ENCODE data around the gene PINLYP. TPM values are rescaled to one million over a fixed set of nuclear protein-coding genes. Genes with fewer than 3 reads are reported as not detected.
A peak's percentile ranks its signal among the peaks of the same experiment; 100 is the strongest.

PINLYP gene
- total RNA-seq = 0.88 TPM

DNA sequence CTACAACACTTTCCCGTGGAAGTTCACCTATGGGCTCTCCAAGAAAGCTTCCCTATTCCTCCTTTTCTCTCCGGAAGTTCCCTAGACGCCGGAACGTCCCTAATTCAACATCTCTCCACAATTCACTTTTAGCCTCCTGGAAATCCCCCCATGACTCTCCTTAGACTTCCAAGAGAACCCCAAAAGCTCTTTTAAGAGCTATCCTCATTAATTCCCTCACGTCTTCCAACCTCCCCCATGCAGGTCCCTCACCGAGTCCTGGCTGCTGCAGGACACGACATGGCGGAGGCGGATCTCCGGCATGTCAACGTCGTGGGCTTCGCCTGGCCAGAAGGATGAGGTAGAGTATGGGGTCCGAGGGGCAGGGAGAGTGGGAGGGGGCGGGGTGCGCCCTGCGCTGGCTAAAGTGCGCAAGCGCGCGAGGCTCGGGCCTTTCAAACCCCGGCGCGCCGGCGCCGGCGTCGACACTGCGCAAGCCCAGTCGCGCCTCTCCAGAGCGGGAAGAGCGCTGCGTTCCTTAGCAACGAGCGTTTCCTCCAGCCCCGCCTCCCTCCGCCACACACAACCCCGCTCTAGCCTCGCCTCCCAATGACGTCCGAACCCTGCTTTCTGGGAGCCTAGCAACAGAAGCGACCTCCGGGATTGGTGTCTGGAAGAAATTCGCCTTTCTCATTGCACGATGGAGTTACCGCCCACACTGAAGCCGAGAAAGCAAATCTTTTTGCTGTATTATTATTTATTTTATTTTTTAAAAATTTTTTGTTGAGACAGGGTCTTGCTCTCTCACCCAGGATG lies at the start of gene PINLYP, which contains the start of gene XRCC1:
Gene PINLYP, plus strand, starts transcription at position 646 of the 795 bp plus-strand sequence. CDS start 1,391 bp downstream, outside the sequence.
Gene XRCC1, minus strand, starts transcription at position 372 of the 795 bp plus-strand sequence. Its CDS starts 69 bp downstream, at position 303.
- peak; percentile 99 for ATAC-seq
- peak; percentile 97 for DNase-seq (ENCODE audit: low spot score)

DNA sequence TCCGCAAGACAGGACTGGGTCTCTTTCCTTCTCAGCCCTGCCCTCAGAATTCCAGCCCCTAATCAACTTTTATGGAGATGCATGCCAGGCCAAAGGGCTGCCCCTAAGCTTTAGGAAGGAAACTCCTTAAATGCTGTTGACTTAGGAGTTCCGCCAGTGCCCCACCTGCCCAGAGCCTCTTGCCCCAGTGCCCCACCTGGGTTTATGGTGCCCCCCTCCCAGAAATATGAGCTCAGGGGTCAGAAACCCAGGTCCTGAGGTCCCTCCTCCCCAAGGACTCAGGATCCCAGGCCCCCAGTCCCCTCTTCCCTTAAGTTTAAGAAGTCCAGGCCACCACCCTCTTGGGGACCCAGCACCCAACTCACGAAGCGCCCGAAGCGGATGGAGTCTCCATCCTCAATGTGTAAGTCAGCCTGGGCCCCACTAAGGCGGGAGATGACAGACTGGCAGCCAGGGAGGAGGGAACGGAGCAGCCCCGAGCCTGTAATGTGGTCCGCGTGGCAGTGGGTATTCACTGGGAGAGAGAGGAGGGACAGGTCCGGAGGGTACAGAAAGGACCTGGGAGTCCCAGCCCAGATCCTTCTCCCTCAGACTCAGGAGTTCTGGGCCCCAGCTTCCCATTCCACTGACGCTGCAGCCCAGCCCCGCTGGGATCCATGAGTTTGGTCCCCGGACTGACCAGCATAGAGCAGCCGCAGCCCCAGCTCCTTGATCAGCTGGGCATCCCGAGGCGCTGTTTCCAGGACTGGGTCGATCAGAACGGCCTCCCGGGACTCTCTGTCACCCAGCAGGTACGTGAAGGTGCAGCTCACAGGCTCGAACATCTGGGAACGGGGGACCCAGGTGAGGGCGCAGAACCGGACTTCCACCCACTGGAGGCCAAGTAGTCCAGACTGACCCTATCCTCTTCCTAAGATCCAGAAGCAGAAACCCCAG lies 49.5 kb upstream of the PINLYP start:
- ATAC-seq = peak; percentile 43
- DNase-seq (ENCODE audit: low spot score) = peak; percentile 58

- ATAC-seq = peak; percentile 91
Measured at GRCh38 chr19:43526884-43527859, 48.4 kb upstream of the PINLYP start, which contains the start of gene ETHE1. Gene ETHE1 (minus strand): TSS chr19:43527201. CDS start chr19:43527177, 24 bp downstream.

DNA sequence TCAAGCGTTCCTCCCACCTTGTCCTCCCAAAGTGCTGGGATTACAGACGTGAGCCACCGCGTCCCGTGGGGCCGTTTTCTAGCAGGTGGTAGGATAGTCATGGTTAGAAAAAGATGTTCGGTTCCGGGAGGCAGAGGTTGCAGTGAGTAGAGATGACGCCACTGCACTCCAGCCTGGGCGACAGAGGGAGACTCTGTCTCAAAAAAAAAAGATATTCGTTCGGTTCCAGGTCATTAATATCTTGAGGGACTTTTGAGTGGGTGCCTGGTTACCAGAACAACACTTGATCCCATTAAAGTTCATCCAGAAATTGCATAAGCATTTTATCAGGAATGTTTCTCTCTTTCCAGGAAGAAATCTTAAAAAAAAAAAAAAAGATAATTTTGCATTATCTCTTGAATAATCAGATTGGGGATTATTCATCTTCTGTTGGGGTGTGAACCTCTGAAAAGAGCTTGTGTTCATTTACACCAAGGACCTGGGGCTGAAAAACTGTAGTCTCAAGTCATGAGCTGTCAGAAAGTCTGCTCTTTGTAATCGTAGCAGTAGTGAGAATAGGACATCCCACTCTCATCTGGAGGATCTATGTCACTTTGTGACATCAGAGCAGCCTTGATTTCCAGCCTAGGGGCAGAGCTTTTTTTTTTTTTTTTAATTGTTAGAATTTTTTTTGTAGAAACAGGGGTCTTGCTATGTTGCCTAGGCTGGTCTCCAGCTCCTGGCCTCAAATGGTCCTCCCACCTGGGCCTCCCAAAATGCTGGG lies 47.6 kb upstream of the PINLYP start:
- ATAC-seq = no peak

More at GRCh38 chr19:43526884-43527859, 48.4 kb upstream of the PINLYP start, which contains the start of gene ETHE1:
- peak; percentile 92 for DNase-seq (ENCODE audit: low spot score)

GRCh38 chr19:43532571-43532961 lies 43.0 kb upstream of the PINLYP start:
- ATAC-seq (peak; percentile 24), DNase-seq (ENCODE audit: low spot score) (peak; percentile 77)

More for the DNA sequence above, 47.6 kb upstream of the PINLYP start:
- DNase-seq (ENCODE audit: low spot score) = no peak

DNA sequence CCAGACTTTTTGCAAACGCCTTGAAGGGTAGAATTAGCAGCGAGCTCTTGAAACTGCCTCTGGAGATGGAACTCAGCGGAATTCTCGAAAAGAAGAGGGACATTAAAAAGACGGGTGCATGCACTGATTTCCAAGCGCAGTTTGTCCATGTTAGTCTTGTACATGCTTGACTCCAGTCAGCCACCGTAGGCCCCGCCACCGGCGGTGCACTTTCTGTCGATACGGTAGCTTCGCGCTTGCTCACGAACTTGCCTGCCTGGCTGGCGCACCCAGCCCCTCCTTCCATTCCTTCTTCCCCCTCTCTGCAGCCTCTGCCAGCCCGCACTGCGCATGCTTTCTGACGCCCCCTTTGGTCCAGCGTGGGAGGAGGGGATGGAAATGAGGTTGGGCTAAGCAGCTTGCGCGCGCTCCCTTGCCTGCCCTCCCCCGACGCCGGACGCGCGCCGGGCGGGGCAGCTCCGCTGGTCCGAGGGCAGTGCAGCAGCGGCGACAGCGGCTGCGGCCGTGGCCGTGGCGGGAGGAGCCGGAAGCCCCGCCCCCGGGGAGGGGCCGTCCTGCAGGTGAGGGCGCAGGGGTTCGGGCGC lies 42.5 kb upstream of the PINLYP start, which contains the start of gene ZNF575:
Gene ZNF575, plus strand, starts transcription at position 227 of the 584 bp plus-strand sequence. CDS start 1,235 bp downstream, outside the sequence.
- ATAC-seq (peak; percentile 83), DNase-seq (ENCODE audit: low spot score) (peak; percentile 93)

DNA sequence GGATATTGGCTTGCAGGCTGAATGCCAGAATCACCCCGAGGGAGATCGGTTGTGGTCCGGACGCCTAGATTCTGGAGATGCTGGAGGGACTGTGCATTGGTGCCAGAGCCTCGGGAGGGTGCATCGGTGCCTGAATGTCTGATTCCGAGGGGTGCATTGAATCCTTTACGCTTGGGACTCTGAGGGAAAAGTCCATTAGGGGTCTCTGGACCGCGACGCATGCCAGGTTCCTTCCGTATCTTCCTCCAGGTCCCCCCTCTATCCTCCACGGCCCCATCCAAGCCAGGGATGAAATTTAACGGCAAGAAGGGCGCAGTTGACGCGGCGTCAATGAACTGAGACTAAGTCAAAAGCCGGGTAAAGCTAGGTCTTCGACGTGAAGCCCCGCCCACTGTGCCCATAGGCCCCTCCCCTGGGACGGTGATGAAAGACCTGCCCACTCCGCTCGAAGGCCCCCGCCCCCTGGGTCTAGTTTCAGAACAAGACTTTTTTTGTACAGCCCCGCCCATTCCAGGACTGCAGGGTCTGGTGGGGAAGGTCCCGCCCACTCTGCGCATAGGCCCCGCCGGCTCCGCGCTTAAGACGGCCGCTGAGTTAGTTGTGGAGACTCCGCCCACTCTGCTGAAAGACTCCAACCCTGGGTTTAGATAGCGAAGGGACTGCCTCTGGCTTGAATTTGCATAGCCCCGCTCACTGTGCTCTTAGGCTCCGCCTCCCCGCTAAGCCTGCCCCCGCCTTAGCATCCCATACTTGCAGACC lies 41.9 kb upstream of the PINLYP start:
- ATAC-seq = peak; percentile 81

DNA sequence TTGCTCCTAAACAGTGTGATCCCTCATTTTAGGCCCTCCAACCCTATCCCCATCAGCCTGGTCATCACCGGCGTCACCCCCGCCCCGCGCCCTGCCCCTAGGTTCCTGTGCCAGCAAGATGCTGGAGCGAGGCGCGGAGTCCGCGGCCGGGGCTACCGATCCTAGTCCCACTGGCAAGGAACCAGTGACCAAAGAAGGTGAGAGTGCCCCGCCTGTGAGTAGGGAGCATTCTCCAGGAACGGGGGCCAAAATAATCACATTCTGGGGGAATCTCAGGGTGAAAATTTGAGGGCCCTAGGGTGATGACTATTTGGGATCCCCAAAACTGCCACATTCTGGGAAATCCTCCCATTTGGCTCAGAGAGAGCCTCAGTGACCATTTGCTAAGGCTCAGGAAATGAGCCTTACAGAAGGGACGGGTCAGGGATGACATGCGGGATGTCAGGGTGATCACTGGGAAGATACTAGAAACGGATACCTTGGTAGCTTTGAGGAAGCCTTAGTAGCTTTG lies 41.2 kb upstream of the PINLYP start:
- DNase-seq (ENCODE audit: low spot score) (no peak), ATAC-seq (no peak)

More for the DNA sequence above, 41.9 kb upstream of the PINLYP start:
- peak; percentile 98 for DNase-seq (ENCODE audit: low spot score)

GRCh38 chr19:43534816-43535761 lies 40.5 kb upstream of the PINLYP start:
- DNase-seq (ENCODE audit: low spot score) (peak; percentile 61), ATAC-seq (no peak)

- ATAC-seq (no peak), DNase-seq (ENCODE audit: low spot score) (no peak)
Measured at GRCh38 chr19:43538922-43539321, 36.7 kb upstream of the PINLYP start.

DNA sequence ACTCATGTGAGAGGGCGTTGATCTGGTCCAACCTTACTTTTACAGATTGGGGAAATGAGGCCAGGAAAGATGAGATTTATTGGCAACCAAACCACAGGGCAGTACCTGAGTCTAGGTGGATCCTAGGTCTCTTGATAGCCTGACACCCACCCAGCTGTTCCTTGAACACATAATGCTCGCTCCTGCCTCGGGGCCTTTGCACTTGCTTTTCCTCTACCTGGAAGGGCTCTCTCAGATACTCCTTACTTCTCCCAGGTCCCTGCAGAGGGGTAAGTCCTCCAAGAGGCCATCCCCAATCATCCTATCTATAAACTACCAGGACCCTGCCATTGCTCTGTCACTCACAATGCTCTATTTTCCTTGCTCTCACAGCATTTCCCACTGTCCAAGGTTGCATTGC lies 35.2 kb upstream of the PINLYP start:
- no peak for DNase-seq (ENCODE audit: low spot score)
- ATAC-seq = no peak

- no peak for DNase-seq (ENCODE audit: low spot score)
- peak; percentile 83 for ATAC-seq
Measured at GRCh38 chr19:43541920-43542650, 33.5 kb upstream of the PINLYP start.

DNA sequence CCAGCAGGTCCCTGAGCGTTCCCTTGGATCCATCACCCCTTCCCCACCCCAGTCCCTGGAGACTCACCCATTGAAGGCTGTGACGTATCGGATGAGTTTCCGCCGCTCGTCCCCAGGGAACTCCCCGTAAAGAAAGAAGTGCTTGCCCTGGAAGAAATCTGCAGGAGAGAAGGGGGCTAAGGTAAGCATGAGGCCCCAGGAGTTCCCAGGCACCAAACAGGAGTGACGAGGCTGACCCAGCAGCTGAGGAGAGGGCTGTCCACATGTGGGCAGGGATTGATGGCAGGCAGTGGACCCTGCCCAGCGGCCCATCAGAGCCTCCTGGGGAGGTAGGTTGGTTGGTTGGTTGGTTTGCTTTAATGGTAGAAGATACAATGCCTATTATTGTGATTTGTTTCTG lies 31.5 kb upstream of the PINLYP start:
- no peak for DNase-seq (ENCODE audit: low spot score)
- no peak for ATAC-seq

GRCh38 chr19:43545276-43545675 lies 30.3 kb upstream of the PINLYP start:
- DNase-seq (ENCODE audit: low spot score) (no peak), ATAC-seq (no peak)

DNA sequence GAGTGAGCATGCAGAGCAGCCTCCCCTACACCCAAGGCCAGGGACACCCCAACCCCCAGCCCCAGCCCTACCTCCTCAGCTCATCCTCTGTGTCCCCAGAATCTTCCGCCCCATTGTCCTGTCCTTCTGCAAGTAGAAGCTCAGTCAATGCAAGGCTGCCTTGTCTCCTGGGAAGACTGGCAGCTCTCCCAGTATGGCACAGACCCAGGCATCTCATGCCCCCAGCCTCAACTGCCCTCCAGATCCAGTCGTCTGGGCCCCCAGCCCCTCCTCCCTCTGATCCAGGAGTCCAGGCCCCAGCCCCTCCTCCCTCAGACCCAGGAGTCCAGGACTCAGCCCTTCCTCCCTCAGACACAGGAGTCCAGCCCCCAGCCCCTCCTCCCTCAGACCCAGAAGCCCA lies 29.6 kb upstream of the PINLYP start:
- no peak for ATAC-seq
- DNase-seq (ENCODE audit: low spot score) = no peak

- ATAC-seq (no peak), DNase-seq (ENCODE audit: low spot score) (no peak)
Measured at GRCh38 chr19:43546581-43546980, 29.0 kb upstream of the PINLYP start.

All from left lobe of liver (tissue), 2 donors.